Right lobe of liver (tissue), 6 donors: ENCODE results near the gene USP17L10. TPM values are rescaled to one million over a fixed set of nuclear protein-coding genes. Genes with fewer than 3 reads are reported as not detected.
A peak's percentile ranks its signal among the peaks of the same experiment; 100 is the strongest.
"Not testable (repeated sequence)": the region's sequence is repeated elsewhere in the genome, so short reads cannot be mapped to it uniquely, and the experiment has no call there.

ENCODE experiments used
- ATAC-seq, 4 donors: fragments of 200-7000 bp; cut with Tn5 transposase; one replicate each; pipeline ENCODE4 v1.9.1; 2020; ENCODE audit warnings: mild to moderate bottlenecking in 4 of 4, moderate library complexity in 4 of 4
- DNase-seq, 3 donors: peaks; one replicate each; pipeline ENCODE4 v3.0.0-alpha.2; 2020
- H3K27ac ChIP-seq, 3 donors: fragments of 200-600 bp; one replicate each; pipeline ENCODE4 v1.8.0; 2022
- H3K27me3 ChIP-seq, 2 donors: fragments of 200-600 bp; one replicate each; pipeline ENCODE4 v1.8.0; 2022
- H3K36me3 ChIP-seq, 4 donors: fragments of 200-600 bp; sonication (generic) in 1 of 4; one replicate each; pipeline versions ENCODE4 v1.5.1 to v1.8.0; 2017 to 2022; ENCODE audit warnings: control low read depth in 1 of 4
- H3K4me1 ChIP-seq, 4 donors: fragments of 200-600 bp; sonication (generic) in 1 of 4; one replicate each; pipeline versions ENCODE4 v1.5.1 to v1.8.0; 2017 to 2022; ENCODE audit warnings: control low read depth in 1 of 4
- H3K4me3 ChIP-seq, 3 donors: fragments of 200-600 bp; one replicate each; pipeline ENCODE4 v1.8.0; 2022
- H3K9me3 ChIP-seq, 4 donors: fragments of 200-600 bp; sonication (generic) in 1 of 4; one replicate each; pipeline versions ENCODE4 v1.5.1 to v1.8.0; 2017 to 2022; ENCODE audit warnings: control low read depth in 1 of 4
- WGBS: methylation state at CpG from one replicate; pipeline ENCODE4 v1.1.6; 2018; ENCODE audit warnings: low coverage, low lambda C conversion rate; ENCODE audit not compliant: insufficient coverage; ENCODE audit errors: missing lambda C conversion rate; 5-methylcytosine and 5-hydroxymethylcytosine counted together
- intact Hi-C, 2 donors: fragments of 100-400 bp; cut with DNase I; formaldehyde crosslinking; loops; one replicate each; pipeline versions ENCODE4 v1.11.2 to v1.14.1; 2022
- total RNA-seq, 6 experiments: library from RNA; depleted of rRNA in 2 of 6; stranded (reverse); fragments of >200 nt in 2 of 6; fragmentation: NEBNext Ultra II Directional in 3 of 6; extraction: Animal tissue kit (Norgen Biotek cat#: 25700) in 3 of 6; gene quantifications; one replicate each; pipeline versions ENCODE4 v1.1.0 to v1.2.4, GENCODE V29; 2016 to 2023
- donor health status: DM: no; HTN: yes; CAD: no.
- donor health status: DM: no; HTN: no; CAD: no.
- donor health status: DM: no; HTN: no; CAD: no.
- donor health status: DM: no; HTN: yes; CAD: no.
- donor health status: DM: no; HTN: yes; CAD: no.

Gene USP17L10
- total RNA-seq, 6 experiments from 2014 or later = not detected

GRCh38 chr4:9247953-9248680 lies 37.7 kb downstream of the USP17L10 start, which contains the start of gene USP17L18:
USP17L18 (plus strand) TSS chr4:9248630; CDS start chr4:9248630, 0 bp downstream.
- H3K4me1 ChIP-seq, H3K27ac ChIP-seq, H3K9me3 ChIP-seq, H3K27me3 ChIP-seq, intact Hi-C loops, H3K36me3 ChIP-seq, ATAC-seq, H3K4me3 ChIP-seq: not testable (repeated sequence)
- DNase-seq = peak; percentile 21 to 52 (median 45)
- 72% methylated on average over 13 of the region's 26 CpGs for WGBS

DNA sequence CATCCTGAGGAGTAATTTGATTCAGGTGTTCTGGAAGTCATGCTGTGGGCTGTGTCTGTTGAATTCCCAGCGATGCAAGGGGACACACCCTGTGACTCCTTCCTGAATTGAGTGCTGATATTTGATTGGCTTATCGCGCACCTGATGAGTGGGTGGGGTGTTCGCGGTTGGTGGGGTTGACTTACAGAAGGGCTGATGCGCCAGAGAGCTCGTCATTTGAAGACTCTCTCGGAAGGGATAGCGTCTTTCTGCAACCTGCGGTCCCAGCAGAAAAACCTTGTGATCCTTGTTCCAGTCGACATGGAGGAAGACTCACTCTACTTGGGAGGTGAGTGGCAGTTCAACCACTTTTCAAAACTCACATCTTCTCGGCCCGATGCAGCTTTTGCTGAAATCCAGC lies 42.6 kb downstream of the USP17L10 start, which contains the start of gene USP17L19:
USP17L19 (plus strand) TSS at position 301 of the 400 bp plus-strand sequence; CDS start at position 301, 0 bp downstream.
- ATAC-seq, H3K4me1 ChIP-seq, H3K27ac ChIP-seq, intact Hi-C loops, H3K27me3 ChIP-seq, H3K36me3 ChIP-seq, H3K9me3 ChIP-seq, H3K4me3 ChIP-seq, DNase-seq: not testable (repeated sequence)
- WGBS = no CpG with 5 or more reads among the region's 13 CpGs

- H3K27ac ChIP-seq, H3K36me3 ChIP-seq, H3K4me3 ChIP-seq, H3K4me1 ChIP-seq, H3K27me3 ChIP-seq, ATAC-seq, intact Hi-C loops, DNase-seq, H3K9me3 ChIP-seq: not testable (repeated sequence)
- no CpG with 5 or more reads among the region's 15 CpGs for WGBS
Observed at GRCh38 chr4:9257824-9258223, 47.4 kb downstream of the USP17L10 start, which contains the start of gene USP17L20. USP17L20 (plus strand) TSS chr4:9258124; CDS start chr4:9258124, 0 bp downstream.

Other genes with a start within 250 kb of the USP17L10 start
- not detected for gene FAM90A26, start 40.2 kb upstream of the USP17L10 start, total RNA-seq
- gene USP17L11, start 4.7 kb downstream of the USP17L10 start, total RNA-seq = not detected
- gene USP17L12, start 9.5 kb downstream of the USP17L10 start, total RNA-seq = not detected
- not detected for gene USP17L13, start 14.2 kb downstream of the USP17L10 start, total RNA-seq
- not detected for gene USP17L15, start 23.7 kb downstream of the USP17L10 start, total RNA-seq
- not detected for gene USP17L17, start 33.2 kb downstream of the USP17L10 start, total RNA-seq
- not detected for gene USP17L18, start 38.0 kb downstream of the USP17L10 start, total RNA-seq
- gene USP17L19, start 42.7 kb downstream of the USP17L10 start, total RNA-seq = not detected
- gene USP17L20, start 47.5 kb downstream of the USP17L10 start, total RNA-seq = not detected
- not detected for gene USP17L21, start 52.2 kb downstream of the USP17L10 start, total RNA-seq
- gene USP17L22, start 57.0 kb downstream of the USP17L10 start, total RNA-seq = not detected
- not detected for gene USP17L24, start 114.5 kb downstream of the USP17L10 start, total RNA-seq
- gene USP17L25, start 119.3 kb downstream of the USP17L10 start, total RNA-seq = not detected
- not detected for gene USP17L26, start 124.0 kb downstream of the USP17L10 start, total RNA-seq
- gene USP17L5, start 128.7 kb downstream of the USP17L10 start, total RNA-seq = not detected
- gene USP17L27, start 133.5 kb downstream of the USP17L10 start, total RNA-seq = not detected
- not detected for gene USP17L28, start 138.2 kb downstream of the USP17L10 start, total RNA-seq
- gene USP17L29, start 143.0 kb downstream of the USP17L10 start, total RNA-seq = not detected
- gene USP17L30, start 152.5 kb downstream of the USP17L10 start, total RNA-seq = not detected
- gene DEFB131A, start 233.8 kb downstream of the USP17L10 start, total RNA-seq = not detected